ENCODE results near the gene ASB13. TPM values are rescaled to one million over a fixed set of nuclear protein-coding genes. Genes with fewer than 3 reads are reported as not detected.

ASB13 gene
- total and polyA plus RNA-seq, 2 experiments from 2014 or later, result 11.6 to 20.2 TPM

GRCh38 chr10:5604236-5604925 is 62.0 kb downstream of the ASB13 start:
- no peaks in the 10 kb centered on the region for H3F3A ChIP-seq (replicated peaks; ENCODE audit: low read depth)
- no peaks in the 10 kb centered on the region for H3K4me1 Mint-ChIP-seq
- H3K36me3 ChIP-seq (ENCODE audit: insufficient read depth), result no peaks in the 10 kb centered on the region
- H3K27me3 Mint-ChIP-seq (ENCODE audit: insufficient read depth, low read depth, poor library complexity), result peaks cover 4% of the 10 kb centered on the region
- H3K9me2 ChIP-seq (ENCODE audit: insufficient read depth), result no peaks in the 10 kb centered on the region
- DNase-seq (ENCODE audit: low spot score), result no peak
- TF ChIP-seq ZNF462 (CRISPR knock-in tag; IDR thresholded peaks at IDR 0.05) (no peak), EZH2phosphoT487 (IDR thresholded peaks at IDR 0.05; ENCODE audit: unreplicated experiment) (no peak), STAT1 (IDR thresholded peaks at IDR 0.05; ENCODE audit: unreplicated experiment) (no peak), ZNF331 (CRISPR knock-in tag; IDR thresholded peaks at IDR 0.05; ENCODE audit: low read depth) (no peak), CTCF (conservative IDR thresholded peaks at IDR 0.05; ENCODE audit: low read depth in 2 of 2) (no peak), JUNB (IDR thresholded peaks at IDR 0.05; ENCODE audit: unreplicated experiment) (no peak), REST (IDR thresholded peaks at IDR 0.05; ENCODE audit: unreplicated experiment) (no peak), ZNF114 (CRISPR knock-in tag; IDR thresholded peaks at IDR 0.05) (no peak), NANOG (IDR thresholded peaks at IDR 0.05; ENCODE audit: borderline replicate concordance) (no peak), POLR2AphosphoS5 (IDR thresholded peaks at IDR 0.05; ENCODE audit: low read depth) (no peak), CREB1 (CRISPR knock-in tag; IDR thresholded peaks at IDR 0.05; ENCODE audit: low read depth) (no peak), EZH2 (IDR thresholded peaks at IDR 0.05; ENCODE audit: low read depth, unreplicated experiment) (no peak)
- H3K36me3 Mint-ChIP-seq (ENCODE audit: low read depth), result no peaks in the 10 kb centered on the region
- H3K9me3 Mint-ChIP-seq, result no peaks in the 10 kb centered on the region
- H3K4me3 ChIP-seq, result no peak overlapping the region
- no peaks in the 10 kb centered on the region for H3K79me2 ChIP-seq (replicated peaks; ENCODE audit: insufficient read depth)
- no peaks in the 10 kb centered on the region for H3K27me3 ChIP-seq (ENCODE audit: insufficient read depth)
- no peaks in the 10 kb centered on the region for H3K4me1 ChIP-seq (ENCODE audit: insufficient read depth)
- no peak overlapping the region for H3K27ac Mint-ChIP-seq
- no peaks in the 10 kb centered on the region for H4K20me1 ChIP-seq (replicated peaks; ENCODE audit: insufficient read depth)
- H3K27ac ChIP-seq (ENCODE audit: low read depth), result no peak overlapping the region
- H3K4me2 ChIP-seq, result no peak overlapping the region
- no peak for ATAC-seq
- H3K4me3 Mint-ChIP-seq, result no peak overlapping the region
- H2AFZ ChIP-seq, result no peak overlapping the region

Data from GM23338 (cell line).